Lower leg skin (tissue), 4 donors: ENCODE data around the gene HS2ST1. TPM values are rescaled to one million over a fixed set of nuclear protein-coding genes. Genes with fewer than 3 reads are reported as not detected.
"Not testable (repeated sequence)": the region's sequence is repeated elsewhere in the genome, so short reads cannot be mapped to it uniquely, and the experiment has no call there.

Source experiments
- DNase-seq, 2 donors: peaks; one replicate each; pipeline ENCODE4 v3.0.0-alpha.2; 2019; ENCODE audit warnings: low spot score in 2 of 2
- H3K4me3 ChIP-seq: fragments of 200-600 bp; sonication (generic); 2 replicates; pipeline ENCODE4 v1.5.1; 2017; ENCODE audit warnings: mild to moderate bottlenecking, low read depth; ENCODE audit not compliant: poor library complexity, severe bottlenecking
- POLR2A ChIP-seq, 2 donors: fragments of 450-650 bp; IDR thresholded peaks; one replicate each; pipeline ENCODE4 v1.6.1; 2016 to 2017; ENCODE audit warnings: antibody characterized with exemption in 2 of 2, mild to moderate bottlenecking in 1 of 2, moderate library complexity in 1 of 2
- WGBS, 2 donors: methylation state at CpG; one replicate each; pipeline ENCODE4 v1.1.5; 2018; 5-methylcytosine and 5-hydroxymethylcytosine counted together
- intact Hi-C: fragments of 100-400 bp; cut with DNase I; formaldehyde crosslinking; loops from one replicate; pipeline ENCODE4 v1.15.0; 2023; ENCODE audit warnings: low total_unique reads
- total RNA-seq, 4 donors: library from RNA; depleted of rRNA; stranded (reverse); fragments of >200 nt; gene quantifications; one replicate each; pipeline ENCODE4 v1.1.0, GENCODE V29; 2016
- TF ChIP-seq, protein P1 (sequence below), 3 donors: fragments of 450-650 bp; IDR thresholded peaks; one replicate each; pipeline ENCODE4 v1.5.1; 2016; ENCODE audit warnings: antibody characterized with exemption in 3 of 3, mild to moderate bottlenecking in 3 of 3, moderate library complexity in 2 of 3

The HS2ST1 gene
- total RNA-seq, 4 donors from 2014 or later = 9.0 to 11.8 (median 10.7) TPM

- no peak for DNase-seq
- TF ChIP-seq POLR2A (IDR thresholded peaks at IDR 0.05) = no peak
- TF ChIP-seq, protein P1, sequence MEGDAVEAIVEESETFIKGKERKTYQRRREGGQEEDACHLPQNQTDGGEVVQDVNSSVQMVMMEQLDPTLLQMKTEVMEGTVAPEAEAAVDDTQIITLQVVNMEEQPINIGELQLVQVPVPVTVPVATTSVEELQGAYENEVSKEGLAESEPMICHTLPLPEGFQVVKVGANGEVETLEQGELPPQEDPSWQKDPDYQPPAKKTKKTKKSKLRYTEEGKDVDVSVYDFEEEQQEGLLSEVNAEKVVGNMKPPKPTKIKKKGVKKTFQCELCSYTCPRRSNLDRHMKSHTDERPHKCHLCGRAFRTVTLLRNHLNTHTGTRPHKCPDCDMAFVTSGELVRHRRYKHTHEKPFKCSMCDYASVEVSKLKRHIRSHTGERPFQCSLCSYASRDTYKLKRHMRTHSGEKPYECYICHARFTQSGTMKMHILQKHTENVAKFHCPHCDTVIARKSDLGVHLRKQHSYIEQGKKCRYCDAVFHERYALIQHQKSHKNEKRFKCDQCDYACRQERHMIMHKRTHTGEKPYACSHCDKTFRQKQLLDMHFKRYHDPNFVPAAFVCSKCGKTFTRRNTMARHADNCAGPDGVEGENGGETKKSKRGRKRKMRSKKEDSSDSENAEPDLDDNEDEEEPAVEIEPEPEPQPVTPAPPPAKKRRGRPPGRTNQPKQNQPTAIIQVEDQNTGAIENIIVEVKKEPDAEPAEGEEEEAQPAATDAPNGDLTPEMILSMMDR (IDR thresholded peaks at IDR 0.05) = no peak
- H3K4me3 ChIP-seq = no peak overlapping the region
- 40 to 49% methylated on average over 2 of the region's 2 CpGs for WGBS, 2 donors
- intact Hi-C loops = no loop called here
These were observed 61.6 kb downstream of the HS2ST1 start for GRCh38 chr1:86975993-86976550.

GRCh38 chr1:86976664-86977063, 62.2 kb downstream of the HS2ST1 start:
- intact Hi-C loops = no loop called here
- DNase-seq = no peak
- TF ChIP-seq, protein P1 (IDR thresholded peaks at IDR 0.05) = no peak
- no peak for TF ChIP-seq POLR2A (IDR thresholded peaks at IDR 0.05)
- H3K4me3 ChIP-seq = no peak overlapping the region

GRCh38 chr1:86981482-86982213, 67.2 kb downstream of the HS2ST1 start:
- no peak for DNase-seq
- H3K4me3 ChIP-seq = no peak overlapping the region
- intact Hi-C loops = no loop called here
- TF ChIP-seq, protein P1 (IDR thresholded peaks at IDR 0.05) = no peak
- TF ChIP-seq POLR2A (IDR thresholded peaks at IDR 0.05) = no peak
- 79 to 91% methylated on average over 7 of the region's 7 CpGs for WGBS, 2 donors

DNA sequence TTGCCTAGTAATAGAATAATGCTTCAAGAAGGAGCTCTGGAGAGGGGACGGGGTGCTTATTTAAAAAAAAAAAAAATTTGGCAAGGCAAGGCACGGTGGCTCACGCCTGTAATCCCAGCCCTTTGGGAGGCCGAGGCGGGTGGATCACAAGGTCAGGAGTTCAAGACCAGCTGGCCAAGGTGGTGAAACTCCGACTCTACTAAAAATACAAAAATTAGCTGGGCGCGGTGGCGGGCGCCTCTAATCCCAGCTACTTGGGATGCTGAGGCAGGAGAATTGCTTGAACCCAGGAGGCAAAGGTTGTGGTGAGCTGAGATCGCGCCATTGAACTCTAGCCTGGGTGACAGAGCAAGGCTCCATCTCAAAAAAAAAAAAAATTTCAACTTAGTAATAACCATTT, 69.2 kb downstream of the HS2ST1 start:
- intact Hi-C loops, DNase-seq, H3K4me3 ChIP-seq: not testable (repeated sequence)
- 96 to 98% methylated on average over 12 of the region's 12 CpGs for WGBS, 2 donors

DNA sequence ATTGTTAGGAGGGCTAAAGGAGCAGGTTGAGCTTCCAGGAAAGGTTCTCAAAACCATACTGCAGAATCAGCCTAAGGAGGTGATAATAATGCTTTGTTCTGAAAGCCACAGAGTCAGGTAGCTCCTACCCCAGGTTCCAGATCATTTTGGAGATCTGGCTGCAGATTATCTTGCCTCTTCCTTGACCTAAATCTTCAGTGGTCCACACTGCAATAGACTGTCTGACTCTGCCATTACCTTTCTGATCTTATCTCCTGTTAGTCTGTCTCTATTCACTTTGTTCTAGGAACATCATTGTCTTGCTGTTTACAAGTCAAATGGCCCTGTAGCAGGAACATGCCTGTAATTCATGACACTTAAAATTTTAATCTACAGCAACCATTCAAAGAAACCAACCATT, 73.0 kb downstream of the HS2ST1 start:
- intact Hi-C loops = no loop called here
- TF ChIP-seq POLR2A (IDR thresholded peaks at IDR 0.05) = no peak
- TF ChIP-seq, protein P1 (IDR thresholded peaks at IDR 0.05) = no peak
- DNase-seq = no peak
- H3K4me3 ChIP-seq = no peak overlapping the region

DNA sequence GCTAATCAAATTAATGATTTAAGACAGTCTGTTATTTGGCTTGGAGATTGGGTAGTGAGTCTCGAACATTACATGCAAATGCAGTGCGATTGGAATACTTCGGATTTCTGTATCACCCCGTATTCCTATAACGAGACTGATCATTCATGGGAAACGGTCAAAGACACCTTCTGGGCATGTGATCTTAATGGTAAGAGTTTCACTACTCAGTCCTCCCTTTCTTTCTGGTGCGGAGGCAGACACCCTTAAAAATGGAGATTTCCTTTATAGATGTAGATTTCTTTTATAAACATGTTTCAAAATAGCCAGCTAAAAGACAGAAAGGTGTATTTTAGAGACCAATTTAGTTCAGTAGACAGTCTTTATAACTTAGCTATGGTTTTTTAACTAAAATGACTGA, 74.4 kb downstream of the HS2ST1 start:
- intact Hi-C loops = no loop called here
- no peak overlapping the region for H3K4me3 ChIP-seq
- 96% methylated on average over 7 of the region's 7 CpGs for WGBS, 2 donors
- DNase-seq = no peak
- TF ChIP-seq POLR2A (IDR thresholded peaks at IDR 0.05) = no peak
- TF ChIP-seq, protein P1 (IDR thresholded peaks at IDR 0.05) = no peak

DNA sequence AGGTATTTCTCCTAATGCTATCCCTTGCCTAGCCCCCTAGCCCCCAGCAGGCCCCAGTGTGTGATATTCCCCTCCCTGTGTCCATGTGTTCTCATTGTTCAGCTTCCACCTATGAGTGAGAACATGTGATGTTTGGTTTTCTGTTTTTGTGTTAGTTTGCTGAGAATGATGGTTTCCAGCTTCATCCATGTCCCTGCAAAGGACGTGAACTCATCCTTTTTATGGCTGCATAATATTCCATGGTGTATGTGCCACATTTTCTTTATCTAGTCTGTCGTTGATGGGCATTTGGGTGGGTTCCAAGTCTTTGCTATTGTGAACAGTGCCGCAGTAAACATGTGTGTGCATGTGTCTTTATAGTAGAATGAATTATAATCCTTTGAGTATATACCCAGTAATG, 75.3 kb downstream of the HS2ST1 start:
- DNase-seq, intact Hi-C loops: not testable (repeated sequence)
- WGBS, 2 donors = 59 to 93% methylated on average over 3 of the region's 3 CpGs

More for the DNA sequence above, 75.3 kb downstream of the HS2ST1 start:
- H3K4me3 ChIP-seq = not testable (repeated sequence)
